Mammary epithelial cell (primary cell): ENCODE measurements around the gene ABL1.

Experiments used
- CTCF ChIP-seq, 2 donors: IDR thresholded peaks in 1 of 2; conservative IDR thresholded peaks in 1 of 2; 2 replicates each; pipeline ENCODE4 v1.5.1; 2011 to 2012; ENCODE audit warnings: inconsistent platforms in 2 of 2, low read length in 2 of 2, mild to moderate bottlenecking in 2 of 2, control low read depth in 1 of 2, low read depth in 1 of 2; ENCODE audit not compliant: insufficient read depth in 1 of 2; ENCODE audit errors: extremely low read depth in 1 of 2
- EZH2 ChIP-seq: IDR thresholded peaks from 2 replicates; pipeline ENCODE4 v1.6.1; 2012; ENCODE audit warnings: low read length, inconsistent platforms, borderline replicate concordance

DNA sequence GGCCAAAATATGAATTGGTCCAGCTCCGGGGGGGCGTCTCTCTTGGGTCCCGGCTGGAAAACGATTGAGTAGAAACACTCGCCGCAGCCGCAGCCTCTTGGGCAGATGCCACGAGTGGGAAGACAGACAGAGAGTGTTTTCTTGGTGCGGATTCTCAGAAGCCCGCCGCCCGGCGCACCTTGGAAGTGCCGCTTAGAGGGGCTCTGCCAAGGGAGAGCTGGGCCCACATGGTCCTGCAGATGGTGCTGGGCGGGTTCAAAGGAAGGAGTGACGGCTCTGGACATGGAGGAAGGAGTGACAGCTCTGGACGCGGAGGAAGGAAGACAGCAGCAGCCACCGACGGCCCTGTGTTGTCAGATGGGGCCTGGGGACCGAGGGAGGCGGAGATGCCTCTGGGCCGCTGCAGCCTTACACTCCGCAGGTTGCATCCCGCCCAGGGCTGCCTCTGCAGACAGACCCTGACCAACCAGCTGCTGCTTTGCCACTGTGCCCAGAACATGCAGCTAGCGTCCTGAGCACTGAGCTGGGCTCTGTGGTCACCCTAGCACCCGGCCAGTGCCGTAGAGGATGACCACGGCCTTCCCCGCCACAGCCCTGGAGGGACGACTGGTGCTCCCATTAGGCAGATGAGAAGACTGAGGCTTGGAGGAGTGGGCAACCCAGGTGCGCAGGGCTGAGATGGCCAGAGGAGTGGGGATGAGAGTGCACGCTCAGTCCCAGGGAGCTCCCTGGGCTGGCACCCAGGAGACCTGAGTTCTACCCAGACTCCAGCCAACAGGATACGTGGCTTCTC, 82.3 kb downstream of the ABL1 start:
- TF ChIP-seq CTCF (conservative IDR thresholded peaks at IDR 0.05 in 1 of 2, IDR thresholded peaks at IDR 0.05 in 1 of 2; ENCODE audit: extremely low read depth in 1 of 2, insufficient read depth in 1 of 2, low read depth in 1 of 2, low read length in 2 of 2) (no peak), EZH2 (peak; percentile 54)
